ENCODE data around the gene SMIM26.

- TF ChIP-seq JUN (IDR thresholded peaks at IDR 0.05) (no peak), RCOR1 (IDR thresholded peaks at IDR 0.05; ENCODE audit: low read depth, low read length) (no peak), CTCF (IDR thresholded peaks at IDR 0.05) (no peak), CHD4 (IDR thresholded peaks at IDR 0.05; ENCODE audit: borderline replicate concordance) (no peak), JUNB (IDR thresholded peaks at IDR 0.05) (no peak), HOXA7 (CRISPR knock-in tag; IDR thresholded peaks at IDR 0.05) (no peak), NR3C1 (IDR thresholded peaks at IDR 0.05) (no peak), MAX (IDR thresholded peaks at IDR 0.05) (no peak)
- TF ChIP-seq, protein P1, sequence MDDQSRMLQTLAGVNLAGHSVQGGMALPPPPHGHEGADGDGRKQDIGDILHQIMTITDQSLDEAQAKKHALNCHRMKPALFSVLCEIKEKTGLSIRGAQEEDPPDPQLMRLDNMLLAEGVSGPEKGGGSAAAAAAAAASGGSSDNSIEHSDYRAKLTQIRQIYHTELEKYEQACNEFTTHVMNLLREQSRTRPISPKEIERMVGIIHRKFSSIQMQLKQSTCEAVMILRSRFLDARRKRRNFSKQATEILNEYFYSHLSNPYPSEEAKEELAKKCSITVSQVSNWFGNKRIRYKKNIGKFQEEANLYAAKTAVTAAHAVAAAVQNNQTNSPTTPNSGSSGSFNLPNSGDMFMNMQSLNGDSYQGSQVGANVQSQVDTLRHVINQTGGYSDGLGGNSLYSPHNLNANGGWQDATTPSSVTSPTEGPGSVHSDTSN (IDR thresholded peaks at IDR 0.05): no peak
Observed at GRCh38 chr20:18596270-18596669, 29.0 kb downstream of the SMIM26 start.

All from A549 (cell line).